Activated T-helper 1 cell treated with anti-CD3 and anti-CD28 coated beads, Interleukin-12 subunit alpha, Interleukin-12 subunit beta, Interleukin-2, Interleukin-4 antibody, amounts not matched to agents 30 ng/mL and 10 ng/mL and 1 ng/mL, durations not matched to agents 14 hours and 24 hours and 36 hours (primary cell): ENCODE results near the gene RNF220. TPM values are rescaled to one million over a fixed set of nuclear protein-coding genes. Genes with fewer than 3 reads are reported as not detected.
A peak's percentile ranks its signal among the peaks of the same experiment; 100 is the strongest.

Experiments
- DNase-seq: peaks from one replicate; pipeline ENCODE4 v3.0.0; 2021; ENCODE audit warnings: low spot score
- H3K27ac Mint-ChIP-seq: one replicate; pipeline ENCODE4 v1.8.0; 2021; ENCODE audit warnings: mild to moderate bottlenecking, mixed read lengths
- H3K27me3 Mint-ChIP-seq: one replicate; pipeline ENCODE4 v1.8.0; 2022; ENCODE audit warnings: mild to moderate bottlenecking, moderate library complexity, mixed read lengths; ENCODE audit not compliant: insufficient read depth
- H3K36me3 Mint-ChIP-seq: one replicate; pipeline ENCODE4 v1.8.0; 2021; ENCODE audit warnings: low read depth, mixed read lengths
- H3K4me1 Mint-ChIP-seq: one replicate; pipeline ENCODE4 v1.8.0; 2021; ENCODE audit warnings: low read depth, mixed read lengths
- H3K4me3 Mint-ChIP-seq: one replicate; pipeline ENCODE4 v1.8.0; 2021; ENCODE audit warnings: mild to moderate bottlenecking, moderate library complexity, mixed read lengths
- H3K9me3 Mint-ChIP-seq: one replicate; pipeline ENCODE4 v1.8.0; 2021; ENCODE audit warnings: mixed read lengths
- intact Hi-C: fragments of 100-400 bp; cut with micrococcal nuclease; formaldehyde crosslinking; loops from one replicate; pipeline ENCODE4 v1.15.1; 2024
- total RNA-seq: library from RNA; stranded (reverse); gene quantifications from 2 replicates; pipeline ENCODE4 v1.2.3, GENCODE V29; 2022

The RNF220 gene
- total RNA-seq, 1 donor from 2014 or later, result 103 TPM

DNA sequence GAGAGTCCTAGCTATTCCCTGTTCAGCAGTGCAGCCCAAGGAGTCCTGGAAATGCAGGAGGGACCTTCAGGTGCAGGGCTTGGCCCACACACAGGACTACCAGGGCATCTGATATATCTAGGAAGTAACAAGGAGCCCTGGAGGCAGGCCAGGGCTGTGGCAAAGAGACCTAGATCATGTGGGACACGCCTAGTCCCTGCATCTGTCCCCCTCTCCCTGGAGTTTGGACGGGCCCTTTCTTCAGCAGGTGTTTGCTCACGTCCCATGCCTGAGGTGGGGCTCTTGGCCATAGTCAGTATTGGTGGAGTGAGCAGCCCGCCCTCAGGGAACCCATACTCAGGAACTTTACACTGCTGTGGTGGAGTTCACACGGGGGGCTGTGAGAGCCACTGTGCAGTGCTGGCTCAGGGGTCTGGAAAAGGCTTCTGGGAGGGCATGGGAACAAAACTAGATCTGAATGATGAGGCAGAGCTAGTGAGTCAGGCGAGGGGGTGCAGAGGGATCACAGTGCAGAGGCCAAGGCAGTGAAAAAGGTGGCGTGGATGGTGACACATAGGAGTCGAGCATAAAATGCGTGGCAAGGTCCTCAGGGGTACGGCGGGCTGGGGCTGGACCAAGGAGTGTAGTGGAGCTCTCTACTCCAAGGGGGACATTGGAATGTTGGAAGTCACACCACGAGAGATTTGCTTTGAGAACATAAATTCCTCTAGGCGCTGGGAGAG, 243.6 kb downstream of the RNF220 start:
- H3K9me3 Mint-ChIP-seq, result no peaks in the 10 kb centered on the region
- no peak for DNase-seq
- H3K36me3 Mint-ChIP-seq, result peaks cover 30% of the 10 kb centered on the region
- no peak overlapping the region for H3K4me3 Mint-ChIP-seq
- no peaks in the 10 kb centered on the region for H3K4me1 Mint-ChIP-seq
- no peak overlapping the region for H3K27ac Mint-ChIP-seq
- no peaks in the 10 kb centered on the region for H3K27me3 Mint-ChIP-seq
- intact Hi-C loops, result no loop called here

DNA sequence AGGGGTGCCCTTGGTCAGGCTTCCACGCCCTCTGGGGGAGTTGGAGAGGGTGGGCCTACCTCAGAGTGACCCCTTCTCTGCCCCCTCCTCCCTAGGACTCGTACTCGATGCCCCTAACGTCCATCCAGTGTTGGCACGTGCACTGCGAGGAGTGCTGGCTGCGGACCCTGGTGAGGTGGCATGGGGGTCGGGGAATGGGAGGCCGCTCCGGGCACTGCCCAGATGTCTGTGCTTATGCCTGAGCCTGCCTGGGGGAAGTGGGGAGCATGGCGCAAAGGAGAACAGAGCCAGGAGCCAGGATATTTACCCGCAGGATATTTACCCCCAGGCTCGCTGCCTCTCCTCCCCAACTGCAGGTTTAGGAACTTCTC, 244.7 kb downstream of the RNF220 start:
- intact Hi-C loops, result no loop called here
- H3K27me3 Mint-ChIP-seq, result no peaks in the 10 kb centered on the region
- H3K4me1 Mint-ChIP-seq, result no peaks in the 10 kb centered on the region
- DNase-seq, result no peak
- H3K27ac Mint-ChIP-seq, result no peak overlapping the region
- no peaks in the 10 kb centered on the region for H3K9me3 Mint-ChIP-seq
- H3K4me3 Mint-ChIP-seq, result no peak overlapping the region
- H3K36me3 Mint-ChIP-seq, result peaks cover 31% of the 10 kb centered on the region

DNA sequence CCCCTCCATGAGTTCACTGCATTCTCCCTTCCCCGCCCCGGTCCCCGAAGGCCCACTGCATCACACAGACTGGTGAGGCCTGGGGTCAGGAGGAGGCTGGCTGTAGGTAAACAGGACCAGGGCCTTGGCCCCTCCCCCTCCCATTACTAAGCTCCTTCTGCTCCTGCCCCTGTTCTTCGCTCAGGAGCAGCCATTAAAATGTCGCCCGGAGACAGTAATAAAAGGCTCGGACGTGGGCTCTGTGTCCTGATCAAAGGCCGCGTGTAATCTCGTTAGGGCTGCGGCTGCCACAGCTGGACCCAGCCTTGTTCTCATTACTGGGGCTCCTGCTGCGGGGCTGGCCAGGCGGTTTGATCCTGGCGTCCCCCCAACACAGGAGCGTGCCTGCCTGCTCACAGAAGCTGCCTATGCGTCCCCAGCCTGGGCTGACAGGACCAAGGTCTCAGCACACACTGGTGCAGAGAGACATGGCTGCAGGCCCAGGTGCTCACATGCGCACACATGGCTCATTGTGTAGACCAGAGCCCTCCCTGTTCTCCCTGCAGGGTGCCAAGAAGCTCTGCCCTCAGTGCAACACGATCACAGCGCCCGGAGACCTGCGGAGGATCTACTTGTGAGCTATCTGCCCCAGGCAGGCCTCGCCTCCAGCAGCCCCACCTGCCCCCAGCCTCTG, 245.2 kb downstream of the RNF220 start:
- Mint-ChIP-seq H3K4me3 (no peak overlapping the region), H3K27ac (no peak overlapping the region), H3K9me3 (no peaks in the 10 kb centered on the region), H3K36me3 (peaks cover 29% of the 10 kb centered on the region), H3K4me1 (no peaks in the 10 kb centered on the region), H3K27me3 (no peaks in the 10 kb centered on the region)
- intact Hi-C loops, result no loop called here
- DNase-seq, result no peak

DNA sequence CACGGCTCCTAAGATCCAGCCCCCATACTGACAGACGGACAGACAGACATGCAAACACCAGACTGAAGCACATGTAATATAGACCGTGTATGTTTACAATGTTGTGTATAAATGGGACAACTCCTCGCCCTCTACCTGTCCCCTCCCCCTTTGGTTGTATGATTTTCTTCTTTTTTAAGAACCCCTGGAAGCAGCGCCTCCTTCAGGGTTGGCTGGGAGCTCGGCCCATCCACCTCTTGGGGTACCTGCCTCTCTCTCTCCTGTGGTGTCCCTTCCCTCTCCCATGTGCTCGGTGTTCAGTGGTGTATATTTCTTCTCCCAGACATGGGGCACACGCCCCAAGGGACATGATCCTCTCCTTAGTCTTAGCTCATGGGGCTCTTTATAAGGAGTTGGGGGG, 246.0 kb downstream of the RNF220 start:
- DNase-seq, result no peak
- H3K9me3 Mint-ChIP-seq, result no peaks in the 10 kb centered on the region
- H3K4me1 Mint-ChIP-seq, result no peaks in the 10 kb centered on the region
- intact Hi-C loops, result no loop called here
- H3K36me3 Mint-ChIP-seq, result peaks cover 29% of the 10 kb centered on the region
- H3K4me3 Mint-ChIP-seq, result no peak overlapping the region
- no peaks in the 10 kb centered on the region for H3K27me3 Mint-ChIP-seq
- no peak overlapping the region for H3K27ac Mint-ChIP-seq

GRCh38 chr1:44652445-44653106, 247.5 kb downstream of the RNF220 start:
- Mint-ChIP-seq H3K27ac (no peak overlapping the region), H3K9me3 (no peaks in the 10 kb centered on the region), H3K27me3 (no peaks in the 10 kb centered on the region), H3K4me1 (no peaks in the 10 kb centered on the region), H3K36me3 (peaks cover 24% of the 10 kb centered on the region), H3K4me3 (no peak overlapping the region)
- DNase-seq, result peak; percentile 59
- intact Hi-C loops, result loop anchor here (1.0 to 2.0 kb wide), 5 partner anchors 22 to 436 kb away; partner anchors contain the start of genes ARMH1 and TMEM53

GRCh38 chr1:44653107-44653964, 248.3 kb downstream of the RNF220 start:
- intact Hi-C loops, result loop anchor here (1.0 to 2.0 kb wide), 5 partner anchors 21 to 437 kb away; partner anchors contain the start of genes ARMH1 and TMEM53
- H3K36me3 Mint-ChIP-seq, result peaks cover 18% of the 10 kb centered on the region

GRCh38 chr1:44654621-44655187, 249.6 kb downstream of the RNF220 start:
- intact Hi-C loops, result no loop called here
- H3K27me3 Mint-ChIP-seq, result no peaks in the 10 kb centered on the region

More at GRCh38 chr1:44653107-44653964, 248.3 kb downstream of the RNF220 start:
- no peaks in the 10 kb centered on the region for H3K27me3 Mint-ChIP-seq
- DNase-seq, result no peak
- H3K9me3 Mint-ChIP-seq, result no peaks in the 10 kb centered on the region
- no peak overlapping the region for H3K27ac Mint-ChIP-seq
- no peaks in the 10 kb centered on the region for H3K4me1 Mint-ChIP-seq
- H3K4me3 Mint-ChIP-seq, result no peak overlapping the region

GRCh38 chr1:44655609-44656008, 250.6 kb downstream of the RNF220 start:
- Mint-ChIP-seq H3K27me3 (no peaks in the 10 kb centered on the region), H3K4me3 (no peak overlapping the region), H3K36me3 (peaks cover 8% of the 10 kb centered on the region), H3K9me3 (no peaks in the 10 kb centered on the region), H3K27ac (no peak overlapping the region), H3K4me1 (no peaks in the 10 kb centered on the region)
- intact Hi-C loops, result no loop called here
- DNase-seq, result no peak

More at GRCh38 chr1:44654621-44655187, 249.6 kb downstream of the RNF220 start:
- no peaks in the 10 kb centered on the region for H3K9me3 Mint-ChIP-seq
- H3K27ac Mint-ChIP-seq, result no peak overlapping the region
- no peak overlapping the region for H3K4me3 Mint-ChIP-seq
- no peaks in the 10 kb centered on the region for H3K4me1 Mint-ChIP-seq
- peaks cover 8% of the 10 kb centered on the region for H3K36me3 Mint-ChIP-seq
- DNase-seq, result no peak

DNA sequence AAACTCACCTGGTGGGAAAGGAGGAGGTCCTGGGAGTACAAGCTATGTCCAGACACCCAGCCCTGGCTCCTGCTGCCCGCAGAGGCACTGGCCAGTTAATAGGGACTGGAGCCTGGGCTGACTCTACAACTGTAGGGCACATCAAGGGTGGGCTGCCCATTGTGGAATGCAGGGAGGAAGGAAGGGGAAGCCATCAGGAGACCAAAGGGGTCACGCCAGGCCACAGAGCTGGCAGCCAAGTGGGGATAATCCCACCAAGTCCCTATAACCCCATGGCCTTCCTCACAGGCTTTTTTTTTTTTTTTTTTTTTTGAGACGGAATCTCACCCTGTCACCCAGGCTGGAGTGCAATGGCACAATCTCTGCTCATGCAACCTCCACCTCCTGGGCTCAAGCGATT, 254.5 kb downstream of the RNF220 start:
- H3K4me3 Mint-ChIP-seq, result no peak overlapping the region
- intact Hi-C loops, result no loop called here
- no peaks in the 10 kb centered on the region for H3K36me3 Mint-ChIP-seq
- H3K27ac Mint-ChIP-seq, result no peak overlapping the region
- H3K4me1 Mint-ChIP-seq, result peaks cover 3% of the 10 kb centered on the region
- no peaks in the 10 kb centered on the region for H3K9me3 Mint-ChIP-seq
- DNase-seq, result no peak
- H3K27me3 Mint-ChIP-seq, result no peaks in the 10 kb centered on the region

DNA sequence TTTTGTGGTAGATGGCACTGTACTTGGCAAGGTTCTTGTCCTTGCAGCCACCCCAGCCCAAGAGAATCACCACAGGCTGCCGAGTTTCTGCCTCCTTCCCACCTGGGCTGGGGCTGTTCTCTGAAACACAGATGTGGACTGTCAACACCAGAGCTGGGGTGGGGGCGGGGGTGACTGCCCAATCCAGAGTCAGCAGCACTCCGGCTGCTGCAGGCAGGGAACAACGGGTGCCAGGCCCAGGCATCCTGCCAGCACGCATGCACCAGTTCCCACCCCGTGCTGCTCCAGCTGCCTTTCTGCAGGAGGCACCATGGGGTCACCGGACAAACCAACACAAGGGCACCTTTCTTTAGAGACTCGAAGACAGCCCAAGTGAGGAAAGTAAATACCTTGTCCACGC, 255.1 kb downstream of the RNF220 start:
- Mint-ChIP-seq H3K4me1 (peaks cover 9% of the 10 kb centered on the region), H3K9me3 (no peaks in the 10 kb centered on the region), H3K4me3 (no peak overlapping the region), H3K27me3 (no peaks in the 10 kb centered on the region), H3K36me3 (no peaks in the 10 kb centered on the region), H3K27ac (no peak overlapping the region)
- no peak for DNase-seq
- intact Hi-C loops, result no loop called here

DNA sequence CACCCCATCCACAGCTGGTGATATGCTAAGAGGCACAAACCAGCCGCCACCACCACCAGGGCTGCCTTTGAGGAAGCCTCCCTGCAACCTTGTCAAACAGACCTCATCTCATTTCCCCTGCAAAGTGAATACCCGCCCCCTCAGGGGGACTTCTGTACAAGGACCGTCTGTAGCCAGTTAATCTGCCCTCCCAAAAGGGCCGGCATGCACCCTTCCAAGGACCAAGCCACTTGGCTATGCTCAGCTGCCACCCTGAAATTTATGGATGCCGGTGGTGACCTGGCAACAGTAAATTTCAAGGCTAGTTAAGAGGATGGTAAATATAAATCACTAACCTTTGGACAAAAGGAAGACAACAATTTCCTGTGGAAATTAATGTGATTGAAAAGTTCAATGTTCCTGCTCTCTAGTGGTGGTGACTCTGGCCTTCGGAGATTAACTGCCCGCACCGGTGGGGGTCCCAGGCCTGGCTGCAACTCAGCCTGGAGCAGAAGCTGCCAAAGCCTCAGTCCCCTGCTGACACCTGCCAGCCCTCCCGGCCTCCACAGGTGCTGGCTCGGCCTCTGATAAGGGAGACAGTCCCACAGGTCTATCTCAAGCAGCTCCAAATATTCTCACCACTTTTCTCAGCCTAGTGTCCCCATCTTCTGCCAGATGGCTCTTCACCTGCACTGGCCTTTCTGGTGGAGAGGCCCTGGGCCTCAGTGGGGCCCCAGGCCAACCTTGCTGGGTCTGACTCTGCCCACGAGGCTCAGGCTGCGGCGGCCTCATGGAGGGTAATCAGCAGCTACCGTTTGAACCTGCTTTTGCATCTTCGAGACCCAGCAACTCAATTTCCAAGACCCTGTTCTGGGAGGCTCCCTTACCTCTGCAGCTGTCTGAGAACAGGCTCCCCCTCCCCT, 257.0 kb downstream of the RNF220 start:
- no peak for DNase-seq
- intact Hi-C loops, result no loop called here
- H3K27me3 Mint-ChIP-seq, result no peaks in the 10 kb centered on the region
- no peaks in the 10 kb centered on the region for H3K36me3 Mint-ChIP-seq
- no peak overlapping the region for H3K4me3 Mint-ChIP-seq
- peaks cover 15% of the 10 kb centered on the region for H3K4me1 Mint-ChIP-seq
- no peaks in the 10 kb centered on the region for H3K9me3 Mint-ChIP-seq
- no peak overlapping the region for H3K27ac Mint-ChIP-seq

DNA sequence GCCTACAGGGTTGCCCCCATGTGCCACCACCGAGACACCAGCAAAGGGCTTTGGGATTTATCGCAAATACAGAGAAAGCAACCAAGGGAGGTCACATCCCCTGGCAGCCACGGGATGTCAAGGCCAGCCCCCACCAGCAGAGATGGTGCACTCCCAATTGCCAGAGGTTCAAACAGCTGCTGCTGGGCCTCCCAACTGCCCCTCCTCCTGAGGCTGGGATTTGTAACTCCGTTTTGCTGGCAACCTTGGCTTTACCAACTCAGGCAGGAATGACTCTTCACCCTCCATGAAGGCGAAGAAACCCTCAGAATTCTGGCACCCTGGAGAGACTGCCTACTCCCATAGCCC, 257.6 kb downstream of the RNF220 start:
- no peaks in the 10 kb centered on the region for H3K36me3 Mint-ChIP-seq
- no peaks in the 10 kb centered on the region for H3K9me3 Mint-ChIP-seq
- no peaks in the 10 kb centered on the region for H3K27me3 Mint-ChIP-seq
- no peak overlapping the region for H3K27ac Mint-ChIP-seq
- H3K4me3 Mint-ChIP-seq, result no peak overlapping the region
- H3K4me1 Mint-ChIP-seq, result peaks cover 15% of the 10 kb centered on the region
- intact Hi-C loops, result no loop called here
- no peak for DNase-seq
